Ishikawa (cell line): ENCODE data around the gene ST14.

Experiments
- CEBPB ChIP-seq: IDR thresholded peaks from 2 replicates; pipeline ENCODE4 v1.6.1; 2012
- CREB1 ChIP-seq: IDR thresholded peaks from 2 replicates; pipeline ENCODE4 v1.6.1; 2012; ENCODE audit warnings: low read depth
- EGR1 ChIP-seq: IDR thresholded peaks from 2 replicates; pipeline ENCODE4 v1.6.1; 2012
- EP300 ChIP-seq: IDR thresholded peaks from 2 replicates; pipeline ENCODE4 v1.6.1; 2012; ENCODE audit warnings: borderline replicate concordance
- FOXM1 ChIP-seq: IDR thresholded peaks from 2 replicates; pipeline ENCODE4 v1.6.1; 2012; ENCODE audit warnings: low read depth, borderline replicate concordance
- MAX ChIP-seq: IDR thresholded peaks from 2 replicates; pipeline ENCODE4 v1.6.1; 2012
- NFIC ChIP-seq: IDR thresholded peaks from 2 replicates; pipeline ENCODE4 v1.6.1; 2012
- RAD21 ChIP-seq: IDR thresholded peaks from 2 replicates; pipeline ENCODE4 v1.6.1; 2012; ENCODE audit warnings: low read depth
- REST ChIP-seq: IDR thresholded peaks from 2 replicates; pipeline ENCODE4 v1.6.1; 2012; ENCODE audit warnings: low read depth, mild to moderate bottlenecking
- TAF1 ChIP-seq: IDR thresholded peaks from 2 replicates; pipeline ENCODE4 v1.6.1; 2012; ENCODE audit warnings: low read depth, mild to moderate bottlenecking
- TCF12 ChIP-seq: IDR thresholded peaks from 2 replicates; pipeline ENCODE4 v1.6.1; 2012; ENCODE audit warnings: low read depth
- TEAD4 ChIP-seq: IDR thresholded peaks from 2 replicates; pipeline ENCODE4 v1.6.1; 2012
- USF1 ChIP-seq: IDR thresholded peaks from 2 replicates; pipeline ENCODE4 v1.6.1; 2012
- YY1 ChIP-seq: IDR thresholded peaks from 2 replicates; pipeline ENCODE4 v1.6.1; 2012; ENCODE audit warnings: low read depth
- ZBTB7A ChIP-seq: IDR thresholded peaks from 2 replicates; pipeline ENCODE4 v1.6.1; 2012; ENCODE audit warnings: low read depth

ST14 gene

GRCh38 chr11:130179396-130180306 is 20.1 kb downstream of the ST14 start:
- TF ChIP-seq NFIC (peak; percentile 79), TCF12 (peak; percentile 93), CEBPB (peak; percentile 31; the same call in 1 of the 2 replicates), USF1 (peak; percentile 77), EGR1 (no peak), CREB1 (no peak), TAF1 (no peak), ZBTB7A (no peak; the same call in none of the 2 replicates), MAX (peak; percentile 80), REST (no peak), YY1 (0 out of 2 replicates have a peak, but pooled peaks have one; percentile 33), RAD21 (0 out of 2 replicates have a peak, but pooled peaks have one; percentile 4), EP300 (peak; percentile 84), FOXM1 (no peak), TEAD4 (peak; percentile 85)

- no peak for TF ChIP-seq YY1
- TF ChIP-seq CREB1, result no peak
- no peak for TF ChIP-seq USF1
- no peak for TF ChIP-seq MAX
These were observed 20.9 kb downstream of the ST14 start for GRCh38 chr11:130180491-130180890.

- TF ChIP-seq TEAD4 (no peak), FOXM1 (no peak), ZBTB7A (no peak), CREB1 (no peak), RAD21 (no peak), TCF12 (no peak), TAF1 (no peak)
These were observed 21.3 kb downstream of the ST14 start for GRCh38 chr11:130180896-130181294.

- TF ChIP-seq ZBTB7A (no peak), CEBPB (peak; percentile 83), FOXM1 (no peak), MAX (0 out of 2 replicates have a peak, but pooled peaks have one; percentile 12), EP300 (peak; percentile 53), USF1 (no peak), TEAD4 (no peak), YY1 (peak; percentile 3; the same call in 1 of the 2 replicates), CREB1 (no peak), NFIC (peak; percentile 40; the same call in 1 of the 2 replicates), TCF12 (peak; percentile 48; the same call in 1 of the 2 replicates)
These were observed 22.0 kb downstream of the ST14 start for GRCh38 chr11:130181295-130182272.

- no peak for TF ChIP-seq REST
- no peak for TF ChIP-seq TCF12
- TF ChIP-seq TAF1, result no peak
- TF ChIP-seq EP300, result no peak
- TF ChIP-seq CREB1, result no peak
- TF ChIP-seq USF1, result no peak
- TF ChIP-seq NFIC, result no peak
- no peak for TF ChIP-seq CEBPB
- no peak for TF ChIP-seq EGR1
- no peak for TF ChIP-seq YY1
These were observed 24.5 kb downstream of the ST14 start for GRCh38 chr11:130183878-130184610.
